GM19239 (cell line): ENCODE measurements around the gene QTRT2.

Experiments
- DNase-seq: peaks from one replicate; pipeline ENCODE4 v3.0.0; 2011; ENCODE audit warnings: low spot score; ENCODE audit not compliant: insufficient read length
- FAIRE-seq: peaks from 2 replicates; lab custom pipeline; 2011; peaks lifted over from hg19 to GRCh38; lab: Jason Lieb, UNC

QTRT2 gene

DNA sequence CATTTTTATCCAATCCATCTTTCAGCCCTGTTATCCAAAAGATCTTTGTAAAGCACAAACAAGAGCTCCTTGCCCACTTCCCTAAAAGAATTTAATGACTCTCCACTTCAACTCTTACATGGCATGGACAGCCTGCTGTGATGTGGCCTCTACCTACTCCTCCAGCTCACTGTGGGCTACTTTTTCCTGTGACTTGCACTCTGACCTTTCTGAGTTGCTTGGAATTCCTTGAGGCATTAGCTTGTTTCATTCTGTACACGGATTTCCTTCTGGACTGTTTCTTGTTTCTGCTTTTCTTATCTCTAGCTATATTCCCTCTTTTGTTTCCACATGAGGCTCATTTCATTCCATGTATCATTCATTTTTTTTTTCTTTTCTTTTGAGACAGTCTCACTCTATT, 15.2 kb downstream of the QTRT2 start:
- FAIRE-seq (no peak), DNase-seq (no peak)

DNA sequence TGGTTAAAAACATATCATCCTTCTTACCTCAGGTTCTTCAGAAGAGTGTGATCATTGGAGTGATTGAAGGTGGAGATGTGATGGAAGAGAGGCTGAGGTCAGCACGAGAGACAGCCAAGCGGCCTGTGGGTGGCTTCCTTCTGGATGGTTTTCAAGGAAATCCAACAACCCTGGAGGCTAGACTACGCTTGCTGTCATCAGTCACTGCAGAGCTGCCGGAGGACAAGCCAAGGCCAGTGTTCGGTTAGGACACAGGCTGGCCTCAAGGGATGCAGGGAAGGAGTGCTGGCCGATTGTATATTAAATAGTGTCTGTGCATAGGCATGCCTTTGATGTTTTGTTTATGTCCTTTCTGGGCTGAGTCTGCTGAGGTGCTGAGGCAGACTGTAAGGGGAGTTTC, 20.2 kb downstream of the QTRT2 start:
- FAIRE-seq, result no peak
- no peak for DNase-seq

DNA sequence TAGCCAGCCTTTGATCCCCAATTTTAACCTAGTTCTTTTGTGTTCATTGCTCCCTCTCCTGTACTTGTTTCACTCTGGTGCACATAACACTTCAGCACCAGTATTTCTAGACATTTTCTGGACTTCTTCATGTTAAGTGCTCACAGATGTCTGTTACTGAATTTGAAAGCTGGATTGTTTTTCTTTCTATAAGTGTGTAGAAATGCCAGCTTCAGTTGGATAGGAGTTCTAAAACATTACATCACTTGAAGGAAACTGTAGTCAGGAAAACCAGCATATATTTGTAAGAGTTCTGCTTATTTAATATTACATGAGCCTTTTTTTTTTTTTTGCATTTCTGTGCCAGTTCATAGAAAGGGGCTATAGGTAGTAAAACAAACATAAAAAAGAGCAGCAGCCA, 21.6 kb downstream of the QTRT2 start:
- no peak for FAIRE-seq
- no peak for DNase-seq

DNA sequence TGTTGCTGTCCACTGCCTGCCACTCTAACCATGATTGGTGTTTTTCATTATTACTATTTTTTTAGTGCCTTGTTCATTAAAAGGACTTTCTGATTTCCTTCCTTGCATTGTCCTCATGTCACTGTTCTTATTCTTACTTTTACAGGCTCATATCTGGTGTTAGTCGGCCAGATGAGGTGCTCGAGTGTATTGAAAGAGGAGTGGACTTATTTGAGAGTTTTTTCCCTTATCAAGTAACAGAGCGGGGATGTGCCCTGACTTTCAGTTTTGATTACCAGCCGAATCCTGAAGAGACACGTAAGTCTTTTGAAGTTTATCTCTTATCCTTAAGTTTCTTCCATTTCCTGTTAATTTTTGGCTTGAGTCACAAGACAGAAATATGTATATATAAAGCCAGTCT, 23.2 kb downstream of the QTRT2 start:
- no peak for DNase-seq
- FAIRE-seq, result no peak

DNA sequence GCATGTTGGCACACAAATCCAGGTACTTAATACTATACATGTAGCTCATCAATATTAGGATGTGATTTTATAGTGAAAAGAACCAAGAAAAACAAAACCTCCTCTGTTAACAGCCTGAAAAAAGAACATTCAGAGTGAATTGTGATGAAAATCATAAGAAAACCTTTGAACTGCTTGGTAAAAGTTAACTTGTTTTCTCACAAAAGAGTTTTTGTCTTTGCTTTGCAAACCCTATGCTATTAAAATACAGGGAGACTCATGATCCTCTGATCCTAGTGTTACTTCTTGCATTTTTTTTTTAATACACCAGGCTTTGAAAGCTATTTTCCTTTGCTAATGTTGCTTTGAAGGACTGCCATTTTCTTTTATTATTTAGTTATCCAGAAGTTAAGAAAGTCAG, 23.7 kb downstream of the QTRT2 start:
- FAIRE-seq, result no peak

DNA sequence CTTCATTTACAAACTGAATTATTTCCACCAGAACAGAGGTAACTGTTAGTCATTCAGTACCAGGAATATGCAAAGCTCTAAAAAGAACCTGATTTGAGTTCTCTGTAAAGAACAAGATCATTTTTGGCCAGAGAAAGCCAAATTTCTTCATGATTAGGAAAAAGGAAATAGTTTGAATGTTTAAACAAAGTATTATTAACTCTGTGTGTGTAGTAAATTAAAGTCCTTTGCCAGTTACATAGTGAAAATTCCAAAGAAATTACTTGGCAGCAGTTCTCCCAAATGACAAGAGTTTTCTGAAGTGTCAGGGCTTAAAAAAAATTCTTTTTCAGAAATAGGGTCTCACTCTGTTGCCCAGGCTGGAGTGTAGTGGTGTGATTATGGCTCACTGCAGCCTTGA, 24.5 kb downstream of the QTRT2 start:
- DNase-seq, result no peak
- FAIRE-seq, result no peak

More for the DNA sequence above, 23.7 kb downstream of the QTRT2 start:
- no peak for DNase-seq

DNA sequence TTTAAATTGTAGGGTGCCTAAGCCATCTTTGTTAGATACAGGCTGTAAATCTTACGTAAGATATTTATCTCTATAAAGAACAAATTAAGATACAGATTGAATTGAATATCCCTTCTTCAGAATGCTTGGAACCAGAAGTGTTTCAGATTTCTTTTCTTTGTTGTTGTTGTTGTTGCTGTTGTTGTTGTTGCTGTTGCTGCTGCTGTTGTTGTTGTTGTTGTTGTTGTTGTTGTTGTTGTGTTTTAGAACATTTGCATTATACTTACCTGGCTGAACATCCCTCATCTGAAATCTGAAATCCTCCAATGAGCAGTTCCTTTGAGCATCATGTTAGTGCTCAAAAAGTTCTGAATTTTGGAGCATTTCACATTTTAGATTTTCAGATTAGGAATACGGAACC, 26.6 kb downstream of the QTRT2 start:
- no peak for FAIRE-seq
- no peak for DNase-seq

DNA sequence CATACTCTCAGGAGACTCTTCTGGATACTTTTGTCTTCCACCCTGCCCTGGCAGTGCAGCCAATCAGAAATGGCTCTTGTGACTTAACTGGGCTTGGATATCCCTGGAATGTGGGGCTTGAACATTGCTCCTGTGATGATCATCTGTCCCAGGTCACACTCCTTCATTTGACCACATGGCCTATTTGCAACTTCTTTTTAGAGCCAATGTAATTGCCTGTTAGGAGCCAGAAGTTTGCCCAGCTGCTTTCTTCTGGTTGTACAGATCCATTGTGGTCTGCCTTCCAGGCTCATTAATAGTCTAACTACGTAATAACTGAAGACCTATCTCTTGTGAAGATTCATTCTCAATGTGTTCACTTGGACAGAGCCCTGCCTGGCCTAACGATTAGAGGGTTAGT, 29.8 kb downstream of the QTRT2 start:
- DNase-seq (no peak), FAIRE-seq (no peak)

DNA sequence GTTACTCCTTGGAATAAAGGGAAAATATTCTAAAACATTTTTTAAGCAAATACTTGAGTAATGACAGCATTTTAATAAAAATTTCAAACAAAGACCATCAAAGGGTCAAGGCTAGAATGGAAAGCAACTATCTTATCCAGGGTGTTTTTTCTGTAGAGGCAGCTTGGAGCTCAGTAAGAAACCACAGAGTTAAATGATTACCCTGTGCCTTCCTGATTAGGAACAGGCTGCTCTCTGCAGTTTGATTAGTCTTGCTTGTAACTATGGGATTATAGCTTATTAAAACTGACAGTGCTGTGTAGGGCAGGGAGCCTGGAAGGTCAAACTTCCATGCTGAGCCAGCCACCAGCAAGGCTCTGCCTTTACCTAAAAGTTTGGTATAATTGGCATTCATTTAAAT, 33.1 kb downstream of the QTRT2 start:
- FAIRE-seq (no peak), DNase-seq (no peak)

DNA sequence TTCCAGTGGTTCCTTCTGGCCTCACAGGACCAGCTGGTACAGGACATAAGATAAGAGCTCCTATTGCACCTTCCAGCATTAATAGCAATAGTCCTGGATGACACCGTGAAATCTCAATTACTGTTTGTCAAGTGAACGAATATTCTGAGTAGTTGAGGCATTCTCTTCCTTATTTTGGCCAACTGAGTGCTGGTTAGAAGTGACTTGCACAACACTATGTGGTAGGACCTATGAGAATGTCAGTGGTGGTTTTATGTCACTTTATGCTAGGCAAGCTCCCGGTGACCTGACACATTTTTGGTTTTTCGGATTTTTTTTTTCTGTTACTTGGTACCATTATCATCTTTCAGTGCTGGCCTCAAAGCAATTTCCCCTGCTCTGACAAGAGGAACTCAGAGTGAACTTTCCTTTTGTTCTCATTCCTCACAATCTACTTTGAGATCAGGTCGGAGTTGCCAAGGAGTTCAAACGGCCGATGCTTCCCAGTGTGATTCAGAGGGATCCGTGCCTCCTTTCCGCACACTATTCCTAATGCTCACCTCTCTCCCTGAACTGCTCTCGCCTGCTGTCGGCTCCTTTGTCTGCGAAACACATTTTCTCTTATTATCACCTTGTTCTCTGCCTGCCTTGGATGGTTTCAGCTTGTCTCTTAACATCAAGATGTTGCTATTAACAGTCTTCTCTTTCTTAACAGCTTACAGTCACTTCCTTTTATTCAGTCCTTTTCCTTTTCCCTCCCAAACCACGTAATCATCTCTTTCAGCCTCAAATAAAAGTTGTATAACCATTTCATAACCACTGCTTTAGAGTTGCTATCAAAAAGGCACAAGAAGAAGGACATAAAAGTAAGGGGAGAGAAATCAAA, 35.8 kb downstream of the QTRT2 start:
- no peak for FAIRE-seq
- DNase-seq, result no peak

DNA sequence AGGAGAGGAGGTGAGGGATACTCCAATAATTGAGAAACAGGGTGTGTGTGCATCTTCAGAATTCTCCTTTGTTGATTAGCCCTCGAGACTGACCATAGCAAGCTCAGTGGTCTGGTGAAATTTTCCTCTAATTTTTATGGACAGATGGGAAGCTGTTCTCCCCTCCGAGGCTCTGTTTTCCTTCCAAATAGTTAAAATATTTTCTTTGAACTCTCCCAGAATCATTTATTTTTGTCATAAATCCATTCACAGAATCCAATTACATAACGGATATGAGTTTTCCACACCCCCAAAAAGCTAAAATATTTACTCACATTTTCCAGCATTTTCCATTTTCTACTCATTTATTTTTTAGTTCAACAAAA, 36.5 kb downstream of the QTRT2 start:
- DNase-seq (no peak), FAIRE-seq (no peak)

DNA sequence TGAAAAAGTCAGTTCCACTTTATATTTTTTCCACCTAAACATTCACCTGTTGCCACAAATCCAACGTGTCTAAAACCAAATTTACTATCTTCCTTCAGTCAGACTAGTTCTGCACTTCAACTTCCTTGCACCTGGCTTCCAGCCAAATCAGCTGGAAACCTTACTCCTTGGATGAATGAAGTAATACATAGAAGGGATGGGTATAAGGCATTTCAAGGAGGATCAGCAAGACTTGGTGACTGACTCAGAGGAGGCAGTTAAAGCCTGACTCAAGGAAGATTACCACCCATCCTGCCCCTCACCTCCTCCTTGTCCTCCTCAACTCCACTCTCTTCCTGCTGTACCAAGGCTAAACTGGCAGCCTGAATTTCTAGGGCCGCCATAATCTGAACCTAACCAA, 37.1 kb downstream of the QTRT2 start:
- FAIRE-seq (no peak), DNase-seq (no peak)

DNA sequence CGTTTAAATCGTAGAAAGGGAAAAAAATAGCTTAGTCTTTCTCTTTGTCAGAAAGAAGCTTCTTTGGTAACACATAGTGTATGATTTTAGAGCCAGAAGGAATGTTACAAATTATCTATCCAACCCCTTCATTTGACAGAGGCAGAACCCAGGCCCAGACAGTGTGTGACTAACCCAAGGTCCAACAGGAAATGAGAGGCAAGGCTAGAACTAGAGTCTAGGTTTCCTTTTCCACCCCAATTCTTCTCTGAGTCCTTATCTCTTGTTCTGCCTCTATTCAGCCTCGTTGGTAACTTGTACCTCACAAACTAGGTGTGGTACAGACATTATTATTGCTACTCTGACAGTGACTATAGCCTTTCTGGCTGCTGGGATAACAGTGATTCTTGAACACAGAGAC, 39.3 kb downstream of the QTRT2 start:
- DNase-seq, result no peak

DNA sequence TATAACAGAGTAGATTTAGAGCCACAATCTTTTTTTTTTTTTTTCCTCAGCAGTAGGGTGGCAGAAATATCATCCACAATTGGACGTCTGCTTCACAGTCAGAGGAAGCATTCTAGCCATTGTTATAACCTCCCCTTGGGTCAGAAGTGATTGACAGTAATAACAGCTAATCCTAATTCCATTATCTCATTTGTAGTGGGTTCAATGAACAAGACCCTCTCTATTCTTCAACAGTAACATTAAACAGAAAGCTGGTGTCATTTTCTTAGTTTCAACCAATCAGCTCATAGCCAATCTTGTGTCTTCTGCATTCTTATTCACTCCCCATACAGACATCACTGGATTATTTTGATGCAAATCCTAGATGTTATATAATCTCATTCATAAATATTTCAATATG, 44.6 kb downstream of the QTRT2 start:
- no peak for DNase-seq
- FAIRE-seq, result no peak

More for the DNA sequence above, 39.3 kb downstream of the QTRT2 start:
- no peak for FAIRE-seq

DNA sequence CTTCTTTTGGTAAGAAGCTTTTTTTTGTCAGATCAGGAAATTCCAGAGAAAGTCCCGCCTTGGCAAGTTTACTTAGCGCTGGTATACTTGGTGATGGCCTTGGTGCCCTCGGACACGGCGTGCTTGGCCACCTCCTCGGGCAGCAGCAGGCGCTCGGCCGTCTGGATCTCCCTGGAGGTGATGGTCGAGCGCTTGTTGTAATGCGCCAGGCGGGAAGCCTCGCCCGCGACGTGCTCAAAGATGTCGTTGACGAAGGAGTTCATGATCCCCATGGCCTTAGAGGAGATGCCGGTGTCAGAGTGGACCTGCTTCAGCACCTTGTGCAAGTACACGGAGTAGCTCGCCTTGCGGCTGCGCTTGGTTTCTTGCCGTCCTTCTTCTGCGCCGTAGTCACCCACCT, 46.6 kb downstream of the QTRT2 start:
- FAIRE-seq (no peak), DNase-seq (no peak)

DNA sequence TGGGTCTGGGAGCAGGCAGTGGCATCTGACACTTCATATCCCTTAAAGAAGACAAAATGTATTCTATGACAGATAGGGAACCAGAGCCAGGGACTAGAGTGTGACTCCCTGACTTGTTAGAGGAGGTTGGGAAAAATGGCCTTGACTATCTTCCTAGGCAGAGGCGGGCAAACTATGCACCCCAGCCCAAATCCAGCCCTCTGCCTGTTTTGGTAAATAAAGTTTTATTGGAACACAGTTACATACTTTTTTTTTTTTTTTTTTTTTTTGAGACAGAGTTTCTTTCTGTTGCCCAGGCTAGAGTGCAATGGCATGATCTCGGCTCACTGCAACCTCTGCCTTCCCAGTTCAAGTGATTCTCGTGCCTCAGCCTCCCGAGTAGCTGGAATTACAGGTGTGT, 47.3 kb downstream of the QTRT2 start:
- DNase-seq (no peak), FAIRE-seq (no peak)

DNA sequence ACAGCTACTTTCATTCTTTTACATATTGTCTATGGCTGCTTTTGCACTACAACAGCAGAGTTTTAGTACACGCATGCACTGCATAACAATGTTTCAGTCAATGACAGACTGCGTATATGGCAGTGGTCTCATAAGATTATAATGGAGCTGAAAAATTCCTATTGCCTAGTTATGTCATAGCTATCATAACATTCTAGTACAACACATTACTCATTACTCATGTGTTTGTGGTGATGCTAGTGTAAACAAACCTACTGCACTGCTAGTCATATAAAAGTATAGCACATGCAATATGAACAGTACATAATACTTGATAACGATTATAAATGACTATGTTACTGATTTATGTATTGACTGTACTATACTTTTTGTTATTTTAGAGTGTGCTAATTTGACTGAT, 47.9 kb downstream of the QTRT2 start:
- FAIRE-seq (no peak), DNase-seq (no peak)

DNA sequence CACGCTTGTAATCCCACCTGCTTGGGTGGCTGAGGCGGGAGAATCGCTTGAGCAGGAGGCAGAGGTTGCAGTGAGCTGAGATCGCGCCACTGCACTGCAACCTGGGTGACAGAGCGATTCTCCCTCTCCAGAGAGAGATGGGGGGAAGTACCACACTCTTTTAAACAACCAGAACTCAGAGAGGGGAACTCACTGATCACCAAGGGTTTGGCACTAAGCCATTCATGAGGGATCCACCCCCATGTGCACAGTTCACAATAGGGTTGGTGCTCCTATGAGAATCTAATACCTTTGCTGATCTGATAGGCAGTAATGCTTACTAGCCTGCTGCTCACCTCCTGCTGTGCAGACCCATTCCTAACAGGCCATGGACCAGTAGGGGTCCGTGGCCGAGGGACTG, 51.6 kb downstream of the QTRT2 start:
- DNase-seq, result no peak
- no peak for FAIRE-seq

DNA sequence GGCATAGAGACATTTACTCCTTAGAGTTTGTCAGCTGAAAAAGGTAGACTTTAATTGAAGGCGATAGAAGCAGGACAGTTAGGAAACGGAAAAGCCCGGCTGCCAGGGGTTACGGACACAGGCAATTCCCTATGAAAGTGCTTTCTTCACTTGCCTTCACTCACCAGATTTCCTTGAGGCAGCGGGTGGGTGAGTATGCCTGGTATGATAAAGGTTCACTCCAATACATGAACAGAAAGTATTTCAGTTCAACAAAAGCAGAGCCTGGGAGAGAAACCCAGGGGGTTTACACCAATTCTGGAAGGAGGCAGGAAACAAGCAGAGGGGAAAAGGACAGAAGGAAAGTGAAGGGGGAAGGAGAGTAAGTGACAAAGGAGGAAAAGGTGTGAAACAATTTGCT, 53.9 kb downstream of the QTRT2 start:
- DNase-seq, result no peak
- FAIRE-seq, result no peak

DNA sequence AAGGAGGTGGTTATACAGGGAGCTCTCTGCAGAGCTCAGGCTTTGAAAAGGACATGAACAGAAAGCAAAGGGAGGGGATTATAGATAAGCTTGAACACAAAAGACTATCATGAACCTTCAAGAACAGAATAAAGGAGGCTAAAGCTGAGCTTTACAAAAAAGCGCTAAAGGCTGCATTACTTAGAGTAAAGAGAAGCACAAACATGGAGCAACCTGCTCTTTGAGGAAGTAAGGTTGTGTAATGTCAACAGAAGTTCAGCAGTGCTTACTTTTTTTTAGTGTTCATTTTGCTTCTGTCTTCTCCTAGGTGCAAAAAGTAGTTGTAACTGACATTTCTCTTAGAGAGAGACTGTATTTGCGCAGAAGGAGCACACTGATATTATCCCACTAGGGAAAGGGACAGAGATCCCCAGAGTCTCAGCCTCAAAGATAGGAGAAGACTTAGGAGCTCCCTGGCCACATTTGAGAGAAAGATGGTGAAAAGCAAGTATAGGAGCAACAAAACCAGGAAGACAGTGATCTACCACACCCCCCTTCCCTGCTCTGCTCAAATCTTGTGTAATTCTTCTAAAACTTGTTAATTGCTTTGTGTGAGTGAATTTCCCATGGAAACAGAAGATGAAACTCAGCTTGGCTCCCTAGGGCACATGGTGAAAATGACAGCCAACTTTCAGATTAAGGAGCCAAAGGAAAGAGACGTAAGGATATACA, 54.7 kb downstream of the QTRT2 start:
- no peak for DNase-seq
- FAIRE-seq, result no peak

DNA sequence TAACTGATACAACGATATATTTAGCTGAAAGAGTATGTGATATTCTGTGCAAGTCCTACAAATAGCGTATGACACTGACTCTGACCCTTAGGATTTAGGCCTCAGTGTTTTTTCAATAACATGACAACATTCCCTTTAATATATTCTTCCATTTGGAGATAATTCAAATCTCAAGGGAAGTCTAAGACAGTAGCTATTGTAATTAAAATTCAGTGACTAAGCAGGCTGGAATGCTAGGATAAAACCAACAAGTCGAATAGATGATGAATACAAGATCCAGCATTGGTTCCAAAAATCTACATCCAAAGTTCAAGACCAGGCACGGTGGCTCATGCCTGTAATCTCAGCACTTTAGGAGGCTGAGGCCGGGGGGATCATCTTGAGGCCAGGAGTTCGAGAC, 56.2 kb downstream of the QTRT2 start:
- no peak for DNase-seq
- FAIRE-seq, result no peak

DNA sequence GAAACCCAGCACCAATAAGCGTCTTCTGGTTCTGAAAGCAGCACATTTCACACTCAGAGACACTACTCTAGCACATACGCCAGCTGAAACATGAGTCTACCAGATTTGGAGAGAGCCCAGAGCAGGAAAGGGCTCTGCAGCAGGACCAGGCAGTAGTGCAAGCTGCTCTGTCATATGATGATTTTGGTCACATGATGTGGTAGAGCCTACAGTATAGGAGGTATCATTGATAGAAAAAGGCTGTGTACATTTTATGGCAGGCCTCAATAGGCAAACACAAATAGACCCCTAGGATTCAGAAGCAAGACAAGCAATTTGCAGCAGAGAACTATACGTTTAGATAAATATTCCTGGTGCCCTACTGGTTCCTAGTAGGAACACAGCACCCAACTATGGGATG, 58.2 kb downstream of the QTRT2 start:
- no peak for DNase-seq
- FAIRE-seq, result no peak
